NK-92 (cell line): ENCODE results near the gene OGDHL.
"Not testable (repeated sequence)": the region's sequence is repeated elsewhere in the genome, so short reads cannot be mapped to it uniquely, and the experiment has no call there.

Experiments
- DNase-seq: peaks from one replicate; lab custom pipeline; 2025; ENCODE audit not compliant: unreplicated experiment; lab: John Stamatoyannopoulos, UW

OGDHL gene

GRCh38 chr10:49756641-49757040 is 5.5 kb downstream of the OGDHL start:
- DNase-seq: no peak

GRCh38 chr10:49756031-49756430 is 6.1 kb downstream of the OGDHL start:
- no peak for DNase-seq

GRCh38 chr10:49754951-49755350 is 7.2 kb downstream of the OGDHL start:
- DNase-seq: not testable (repeated sequence)

- DNase-seq: no peak
These were observed 9.5 kb downstream of the OGDHL start for GRCh38 chr10:49752584-49752983.

GRCh38 chr10:49751636-49752510 is 10.2 kb downstream of the OGDHL start:
- no peak for DNase-seq

- DNase-seq: no peak
These were observed 10.9 kb downstream of the OGDHL start for GRCh38 chr10:49751216-49751615.

- DNase-seq: no peak
These were observed 11.6 kb downstream of the OGDHL start for GRCh38 chr10:49750546-49750945.

- no peak for DNase-seq
These were observed 12.3 kb downstream of the OGDHL start for GRCh38 chr10:49749556-49750491.

GRCh38 chr10:49749144-49749543 is 13.0 kb downstream of the OGDHL start:
- no peak for DNase-seq

- DNase-seq: no peak
These were observed 14.1 kb downstream of the OGDHL start for GRCh38 chr10:49748006-49748405.

- no peak for DNase-seq
These were observed 14.8 kb downstream of the OGDHL start for GRCh38 chr10:49747303-49747646.

GRCh38 chr10:49746626-49747302 is 15.4 kb downstream of the OGDHL start:
- DNase-seq: no peak

- no peak for DNase-seq
These were observed 16.4 kb downstream of the OGDHL start for GRCh38 chr10:49745756-49746155.

- no peak for DNase-seq
These were observed 17.1 kb downstream of the OGDHL start for GRCh38 chr10:49744924-49745605.

- DNase-seq: no peak
These were observed 17.9 kb downstream of the OGDHL start for GRCh38 chr10:49744091-49744685.

GRCh38 chr10:49743464-49744075 is 18.6 kb downstream of the OGDHL start:
- no peak for DNase-seq

- DNase-seq: no peak
These were observed 19.2 kb downstream of the OGDHL start for GRCh38 chr10:49742683-49743463.

GRCh38 chr10:49741108-49741995 is 20.8 kb downstream of the OGDHL start:
- DNase-seq: no peak
